BJ (cell line): Measurements from ENCODE around the gene GAB2. TPM values are rescaled to one million over a fixed set of nuclear protein-coding genes. Genes with fewer than 3 reads are reported as not detected.

Experiments
- CTCF ChIA-PET: fragments of 350-600 bp; formaldehyde crosslinking; extraction: SDS; loops from one replicate; lab custom pipeline; 2021; ENCODE audit warnings: antibody characterized with exemption, inconsistent platforms; lab: Yijun Ruan, JAX
- POLR2A ChIA-PET: fragments of 300-600 bp; sonication (Branson Sonifier 250); formaldehyde crosslinking; extraction: SDS; loops from one replicate; lab custom pipeline; 2021; ENCODE audit warnings: antibody characterized with exemption; lab: Charles Lee
- DNase-seq: peaks from one replicate; pipeline ENCODE4 v3.0.0-alpha.2; 2011; ENCODE audit warnings: low read depth
- H3K27me3 ChIP-seq: 2 replicates; pipeline ENCODE4 v1.6.0; 2011; ENCODE audit warnings: low read length; ENCODE audit not compliant: control insufficient read depth, insufficient read depth
- H3K36me3 ChIP-seq: 2 replicates; pipeline ENCODE4 v1.5.1; 2011; ENCODE audit warnings: low read length; ENCODE audit not compliant: control insufficient read depth, insufficient read depth
- H3K4me3 ChIP-seq: 2 replicates; pipeline ENCODE4 v1.5.1; 2011; ENCODE audit warnings: low read depth, mild to moderate bottlenecking, control low read depth, low read length
- CTCF ChIP-seq: IDR thresholded peaks from 2 replicates; pipeline ENCODE4 v1.5.1; 2011; ENCODE audit warnings: low read depth, mild to moderate bottlenecking, control low read depth, inconsistent platforms, low read length, moderate library complexity; ENCODE audit not compliant: insufficient read depth
- polyA plus RNA-seq: library from polyadenylated mRNA; depleted of rRNA; stranded (reverse); fragments of >200 nt; gene quantifications from 2 replicates; pipeline ENCODE4 v1.2.3, GENCODE V29; 2011

The GAB2 gene
- polyA plus RNA-seq, 1 experiment = 12.2 TPM

- ChIA-PET POLR2A (no interaction called here), CTCF (no interaction called here)
- TF ChIP-seq CTCF = no peak
Observed at GRCh38 chr11:78459738-78460137, 42.1 kb upstream of the GAB2 start.

GRCh38 chr11:78457448-78457847, 39.8 kb upstream of the GAB2 start:
- H3K27me3 ChIP-seq = no peaks in the 10 kb centered on the region
- DNase-seq = no peak
- no peaks in the 10 kb centered on the region for H3K36me3 ChIP-seq
- POLR2A ChIA-PET = no interaction called here
- H3K4me3 ChIP-seq = no peak overlapping the region
- no peak for TF ChIP-seq CTCF
- CTCF ChIA-PET = no interaction called here

More at GRCh38 chr11:78459738-78460137, 42.1 kb upstream of the GAB2 start:
- H3K27me3 ChIP-seq = no peaks in the 10 kb centered on the region
- no peaks in the 10 kb centered on the region for H3K36me3 ChIP-seq
- DNase-seq = no peak
- no peak overlapping the region for H3K4me3 ChIP-seq

GRCh38 chr11:78453140-78453935, 35.7 kb upstream of the GAB2 start:
- TF ChIP-seq CTCF = no peak
- no peaks in the 10 kb centered on the region for H3K27me3 ChIP-seq
- H3K4me3 ChIP-seq = no peak overlapping the region
- no peaks in the 10 kb centered on the region for H3K36me3 ChIP-seq
- CTCF ChIA-PET = no interaction called here
- POLR2A ChIA-PET = no interaction called here
- no peak for DNase-seq

GRCh38 chr11:78451371-78452150, 33.9 kb upstream of the GAB2 start:
- no peak overlapping the region for H3K4me3 ChIP-seq
- no peaks in the 10 kb centered on the region for H3K36me3 ChIP-seq
- H3K27me3 ChIP-seq = no peaks in the 10 kb centered on the region
- ChIA-PET CTCF (interaction anchor here (0.6 to 0.7 kb wide), 2 partner anchors 19 to 97 kb away, joined by 3 read pairs; no protein-coding TSS in a partner anchor), POLR2A (no interaction called here)
- no peak for DNase-seq
- TF ChIP-seq CTCF = no peak

GRCh38 chr11:78450866-78451265, 33.2 kb upstream of the GAB2 start:
- Histone ChIP-seq H3K4me3 (no peak overlapping the region), H3K27me3 (no peaks in the 10 kb centered on the region), H3K36me3 (no peaks in the 10 kb centered on the region)
- DNase-seq = no peak
- TF ChIP-seq CTCF = no peak
- ChIA-PET POLR2A (no interaction called here), CTCF (no interaction called here)
